Sigmoid colon (tissue), 7 donors: ENCODE data around the gene OAS2. TPM values are rescaled to one million over a fixed set of nuclear protein-coding genes. Genes with fewer than 3 reads are reported as not detected.

Source experiments
- DNase-seq: peaks from one replicate; pipeline ENCODE4 v3.0.0-alpha.2; 2019
- H3K27ac ChIP-seq, 4 donors: fragments of 200-600 bp; sonication (generic); one replicate each; pipeline ENCODE4 v1.5.1; 2016 to 2019; ENCODE audit warnings: mild to moderate bottlenecking in 1 of 4
- H3K27me3 ChIP-seq, 3 donors: fragments of 200-600 bp; sonication (generic); one replicate each; pipeline ENCODE4 v1.5.1; 2019; ENCODE audit warnings: mild to moderate bottlenecking in 1 of 3
- H3K36me3 ChIP-seq, 4 donors: fragments of 200-600 bp; sonication (generic); one replicate each; pipeline ENCODE4 v1.5.1; 2016 to 2019
- H3K4me1 ChIP-seq, 4 donors: fragments of 200-600 bp; sonication (generic); one replicate each; pipeline ENCODE4 v1.5.1; 2017 to 2019
- H3K4me3 ChIP-seq, 4 donors: fragments of 200-600 bp; sonication (generic); one replicate each; pipeline ENCODE4 v1.5.1; 2017 to 2019; ENCODE audit warnings: mild to moderate bottlenecking in 2 of 4, moderate library complexity in 1 of 4
- H3K9me3 ChIP-seq, 4 donors: fragments of 200-600 bp in 3 of 4; sonication (generic) in 3 of 4; one replicate each; pipeline versions ENCODE4 v1.5.1 to v1.6.1; 2013 to 2019
- CTCF ChIP-seq, 4 experiments: fragments of 450-650 bp in 3 of 4; fragments of 200-600 bp in 1 of 4; IDR thresholded peaks; one replicate each; pipeline ENCODE4 v1.5.1; 2016 to 2019; ENCODE audit warnings: antibody characterized with exemption in 4 of 4, mild to moderate bottlenecking in 3 of 4, moderate library complexity in 2 of 4
- EP300 ChIP-seq, 4 donors: sonication (generic); formaldehyde crosslinking; IDR thresholded peaks; one replicate each; pipeline ENCODE4 v1.6.1; 2017; ENCODE audit warnings: antibody characterized with exemption in 4 of 4
- POLR2A ChIP-seq, 2 donors: fragments of 450-650 bp; IDR thresholded peaks; one replicate each; pipeline ENCODE4 v1.6.1; 2016; ENCODE audit warnings: antibody characterized with exemption in 2 of 2, mild to moderate bottlenecking in 2 of 2, moderate library complexity in 2 of 2
- POLR2AphosphoS5 ChIP-seq, 4 donors: sonication (generic); formaldehyde crosslinking; IDR thresholded peaks; one replicate each; pipeline ENCODE4 v1.6.1; 2017; ENCODE audit warnings: antibody characterized with exemption in 4 of 4
- WGBS, 2 donors: extraction: QIAGEN DNeasy Blood & Tissue Kit; methylation state at CpG; one replicate each; pipeline ENCODE4 v1.1.7; 2013; 5-methylcytosine and 5-hydroxymethylcytosine counted together
- intact Hi-C: fragments of 100-400 bp; cut with DNase I; formaldehyde crosslinking; loops from one replicate; pipeline ENCODE4 v1.15.1; 2023
- polyA plus RNA-seq, 3 donors: library from polyadenylated mRNA; stranded (reverse); fragments of 200-250 nt; gene quantifications; one replicate each; pipeline ENCODE4 v1.2.3, GENCODE V29; 2013
- total RNA-seq, 4 donors: library from RNA; depleted of rRNA; stranded (reverse); fragments of >200 nt; gene quantifications; one replicate each; pipeline ENCODE4 v1.1.0, GENCODE V29; 2016
- donor health status: healthy with polysubstance abuse.
- donor health status: Bipolar disorder and iron deficiency.
- donor health status: healthy.

The OAS2 gene
- total and polyA plus RNA-seq, 7 donors, result 2.0 to 28.8 (median 3.9) TPM

GRCh38 chr12:113059071-113059595 lies 80.8 kb downstream of the OAS2 start:
- no peak for DNase-seq
- H3K27me3 ChIP-seq, result peaks cover 22 to 74% (median 35%) of the 10 kb centered on the region in 3 donors
- H3K27ac ChIP-seq, result no peak overlapping the region
- no peak overlapping the region for H3K4me3 ChIP-seq
- TF ChIP-seq POLR2A (IDR thresholded peaks at IDR 0.05) (no peak), POLR2AphosphoS5 (IDR thresholded peaks at IDR 0.05) (no peak), EP300 (IDR thresholded peaks at IDR 0.05) (no peak), CTCF (IDR thresholded peaks at IDR 0.05) (no peak)
- no peaks in the 10 kb centered on the region for H3K36me3 ChIP-seq
- H3K4me1 ChIP-seq, result peaks cover 0 to 14% (median 13%) of the 10 kb centered on the region in 4 donors
- intact Hi-C loops, result no loop called here
- WGBS, 2 donors, result 84 to 86% methylated on average over 8 of the region's 8 CpGs
- H3K9me3 ChIP-seq, result no peaks in the 10 kb centered on the region

- DNase-seq, result no peak
- peaks cover 0 to 14% (median 13%) of the 10 kb centered on the region in 4 donors for H3K4me1 ChIP-seq
- H3K27me3 ChIP-seq, result peaks cover 22 to 74% (median 42%) of the 10 kb centered on the region in 3 donors
- no peak for TF ChIP-seq POLR2A (IDR thresholded peaks at IDR 0.05)
- no peak for TF ChIP-seq POLR2AphosphoS5 (IDR thresholded peaks at IDR 0.05)
- TF ChIP-seq CTCF (IDR thresholded peaks at IDR 0.05), result no peak
- TF ChIP-seq EP300 (IDR thresholded peaks at IDR 0.05), result no peak
- no peak overlapping the region for H3K4me3 ChIP-seq
- no peaks in the 10 kb centered on the region for H3K36me3 ChIP-seq
- intact Hi-C loops, result no loop called here
- 80 to 91% methylated on average over 7 of the region's 7 CpGs for WGBS, 2 donors
- no peak overlapping the region for H3K27ac ChIP-seq
- H3K9me3 ChIP-seq, result no peaks in the 10 kb centered on the region
Measured at GRCh38 chr12:113060336-113060960, 82.1 kb downstream of the OAS2 start.

- Histone ChIP-seq H3K27me3 (peaks cover 22 to 74% (median 42%) of the 10 kb centered on the region in 3 donors), H3K4me1 (peaks cover 0 to 14% (median 13%) of the 10 kb centered on the region in 4 donors), H3K27ac (no peak overlapping the region), H3K36me3 (no peaks in the 10 kb centered on the region), H3K4me3 (no peak overlapping the region), H3K9me3 (no peaks in the 10 kb centered on the region)
- DNase-seq, result no peak
- 59 to 70% methylated on average over 10 of the region's 10 CpGs for WGBS, 2 donors
- intact Hi-C loops, result no loop called here
- no peak for TF ChIP-seq CTCF (IDR thresholded peaks at IDR 0.05)
- TF ChIP-seq POLR2A (IDR thresholded peaks at IDR 0.05), result no peak
- TF ChIP-seq EP300 (IDR thresholded peaks at IDR 0.05), result no peak
- no peak for TF ChIP-seq POLR2AphosphoS5 (IDR thresholded peaks at IDR 0.05)
Measured at GRCh38 chr12:113061061-113061694, 82.9 kb downstream of the OAS2 start.

Other genes with a start within 250 kb of the OAS2 start
- under 1 TPM in 3 of 4 donors, not detected in 1; 0.14 to 0.71 (median 0.28) TPM for gene RPH3A, start 186.8 kb upstream of the OAS2 start, total RNA-seq
- under 1 TPM in 1 of 3 donors, not detected in 2; 0.17 TPM for gene RPH3A, start 186.8 kb upstream of the OAS2 start, polyA plus RNA-seq
- gene OAS1, start 71.6 kb upstream of the OAS2 start, total RNA-seq, result 10 to 100 TPM in 2 of 4 donors, 1 to 10 TPM in 2; 8.9 to 18.5 (median 10.4) TPM
- 100 to 1,000 TPM; 109 to 259 (median 121) TPM for gene OAS1, start 71.6 kb upstream of the OAS2 start, polyA plus RNA-seq
- gene OAS3, start 40.0 kb upstream of the OAS2 start, total RNA-seq, result 1 to 10 TPM; 1.8 to 8.9 (median 6.0) TPM
- gene OAS3, start 40.0 kb upstream of the OAS2 start, polyA plus RNA-seq, result 10 to 100 TPM in 2 of 3 donors, 1 to 10 TPM in 1; 5.4 to 37.0 (median 10.6) TPM
- 1 to 10 TPM; 2.8 to 8.0 (median 3.4) TPM for gene DTX1, start 78.2 kb downstream of the OAS2 start, total RNA-seq
- gene DTX1, start 78.2 kb downstream of the OAS2 start, polyA plus RNA-seq, result 10 to 100 TPM in 1 of 3 donors, 1 to 10 TPM in 2; 1.2 to 15.8 (median 3.0) TPM
- gene RASAL1, start 157.2 kb downstream of the OAS2 start, total RNA-seq, result under 1 TPM in 2 of 4 donors, not detected in 2; under 0.01 to 0.28 TPM
- 10 to 100 TPM in 1 of 3 donors, 1 to 10 TPM in 2; 3.0 to 10.5 (median 5.1) TPM for gene RASAL1, start 157.2 kb downstream of the OAS2 start, polyA plus RNA-seq
- gene CFAP73, start 171.2 kb downstream of the OAS2 start, total RNA-seq, result not detected
- gene CFAP73, start 171.2 kb downstream of the OAS2 start, polyA plus RNA-seq, result under 1 TPM; 0.42 to 0.60 (median 0.46) TPM
- gene DDX54, start 207.0 kb downstream of the OAS2 start, total RNA-seq, result 10 to 100 TPM; 24.5 to 47.4 (median 40.8) TPM
- gene DDX54, start 207.0 kb downstream of the OAS2 start, polyA plus RNA-seq, result 10 to 100 TPM; 19.2 to 82.8 (median 25.4) TPM
- gene RITA1, start 207.2 kb downstream of the OAS2 start, total RNA-seq, result 10 to 100 TPM; 12.5 to 18.3 (median 15.5) TPM
- 10 to 100 TPM; 16.2 to 28.4 (median 18.7) TPM for gene RITA1, start 207.2 kb downstream of the OAS2 start, polyA plus RNA-seq
- gene TPCN1, start 242.9 kb downstream of the OAS2 start, total RNA-seq, result 10 to 100 TPM; 25.7 to 51.5 (median 28.9) TPM
- 10 to 100 TPM in 1 of 3 donors, 1 to 10 TPM in 2; 6.0 to 51.0 (median 9.7) TPM for gene TPCN1, start 242.9 kb downstream of the OAS2 start, polyA plus RNA-seq